Breast epithelium (tissue), 3 donors: ENCODE data around the gene APBA1.

Experiments
- CTCF ChIP-seq, 3 donors: fragments of 450-650 bp; IDR thresholded peaks; one replicate each; pipeline ENCODE4 v1.5.1; 2016 to 2017; ENCODE audit warnings: antibody characterized with exemption in 3 of 3, mild to moderate bottlenecking in 3 of 3, moderate library complexity in 3 of 3
- POLR2A ChIP-seq: fragments of 450-650 bp; IDR thresholded peaks from one replicate; pipeline ENCODE4 v1.6.1; 2016; ENCODE audit warnings: antibody characterized with exemption, mild to moderate bottlenecking, moderate library complexity
- POLR2AphosphoS5 ChIP-seq, 3 donors: sonication (generic); formaldehyde crosslinking; IDR thresholded peaks; one replicate each; pipeline ENCODE4 v1.6.1; 2017; ENCODE audit warnings: antibody characterized with exemption in 3 of 3

- no peak for TF ChIP-seq CTCF (IDR thresholded peaks at IDR 0.05)
- no peak for TF ChIP-seq POLR2AphosphoS5 (IDR thresholded peaks at IDR 0.05)
- no peak for TF ChIP-seq POLR2A
These were observed 69.4 kb downstream of the APBA1 start for GRCh38 chr9:69602773-69603172.
